Body of pancreas (tissue), 4 donors: Measurements from ENCODE around the gene ABCB11.

Source experiments
- CTCF ChIP-seq, 7 experiments: fragments of 450-650 bp in 4 of 7; fragments of 200-600 bp in 3 of 7; sonication (generic) in 3 of 7; IDR thresholded peaks; one replicate each; pipeline ENCODE4 v1.5.1; 2016 to 2019; ENCODE audit warnings: antibody characterized with exemption in 7 of 7
- POLR2A ChIP-seq, 3 donors: fragments of 450-650 bp; IDR thresholded peaks; one replicate each; pipeline ENCODE4 v1.6.1; 2016; ENCODE audit warnings: antibody characterized with exemption in 3 of 3, mild to moderate bottlenecking in 2 of 3

DNA sequence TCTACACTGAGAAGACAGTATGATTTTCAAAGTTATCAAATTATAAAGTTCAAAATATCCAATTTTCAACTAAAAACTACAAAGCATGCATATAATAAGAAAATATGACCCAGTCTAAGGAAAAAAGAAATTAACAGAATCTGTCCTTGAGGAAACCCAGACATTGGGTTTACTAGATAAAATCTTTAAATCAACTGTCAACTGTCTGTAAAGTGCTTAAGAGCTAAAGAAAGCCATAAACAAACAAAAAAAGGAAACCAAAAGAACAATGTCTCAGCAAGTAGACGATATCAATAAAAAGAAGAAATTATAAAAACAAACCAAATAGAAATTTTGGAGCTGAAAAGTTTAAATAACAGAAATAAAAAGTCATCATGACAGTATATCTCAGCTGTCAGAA is 10.5 kb upstream of the ABCB11 start:
- TF ChIP-seq POLR2A (IDR thresholded peaks at IDR 0.05) (no peak), CTCF (IDR thresholded peaks at IDR 0.05) (no peak)
